Gastroesophageal sphincter (tissue), 3 donors: Measurements from ENCODE around the gene ANKRD17.

ENCODE experiments used
- EP300 ChIP-seq: sonication (generic); formaldehyde crosslinking; IDR thresholded peaks from one replicate; pipeline ENCODE4 v1.6.1; 2017; ENCODE audit warnings: antibody characterized with exemption, mild to moderate bottlenecking
- POLR2A ChIP-seq, 2 donors: fragments of 450-650 bp; IDR thresholded peaks; one replicate each; pipeline ENCODE4 v1.6.1; 2017; ENCODE audit warnings: antibody characterized with exemption in 2 of 2, mild to moderate bottlenecking in 2 of 2, moderate library complexity in 1 of 2
- POLR2AphosphoS5 ChIP-seq: sonication (generic); formaldehyde crosslinking; IDR thresholded peaks from one replicate; pipeline ENCODE4 v1.6.1; 2017; ENCODE audit warnings: antibody characterized with exemption
- TF ChIP-seq, protein P1 (sequence below), 4 experiments: fragments of 200-600 bp in 2 of 4; fragments of 450-650 bp in 2 of 4; sonication (generic) in 1 of 4; IDR thresholded peaks; one replicate each; pipeline ENCODE4 v1.5.1; 2017 to 2019; ENCODE audit warnings: antibody characterized with exemption in 4 of 4, mild to moderate bottlenecking in 2 of 4, moderate library complexity in 2 of 4

DNA sequence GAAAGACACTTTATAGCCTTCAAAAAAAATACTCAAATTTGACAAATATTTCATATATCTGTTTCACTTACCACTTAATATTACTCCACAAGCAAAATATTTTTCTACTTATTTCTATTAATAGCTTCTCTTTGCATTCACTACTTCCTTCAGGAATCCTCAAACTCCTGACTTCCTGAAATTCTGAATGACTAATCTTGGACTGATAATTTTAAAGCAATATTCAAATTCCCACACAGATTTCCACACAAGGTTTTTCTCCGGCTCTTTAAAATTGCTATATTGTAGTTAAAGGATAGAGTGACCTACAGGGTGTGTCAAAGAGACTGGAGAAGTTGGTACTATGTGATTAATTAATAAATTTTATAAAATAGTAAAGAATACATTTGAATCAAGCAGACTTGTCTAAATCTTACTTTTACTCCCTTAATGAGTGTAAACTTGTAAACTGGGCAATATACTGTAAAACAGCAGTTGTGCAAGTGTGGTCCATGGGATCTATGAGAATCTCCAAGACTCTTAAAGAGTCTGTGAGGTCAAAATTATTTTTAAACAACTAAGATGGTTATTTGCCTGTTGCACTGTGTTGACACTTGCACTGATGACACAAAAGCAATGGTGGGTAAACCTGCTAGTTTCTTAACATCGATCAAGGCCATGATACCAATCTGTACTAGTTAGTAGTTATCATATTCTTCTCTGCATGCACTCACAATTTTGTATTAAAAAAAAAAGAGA, 44.5 kb downstream of the ANKRD17 start:
- TF ChIP-seq, protein P1, sequence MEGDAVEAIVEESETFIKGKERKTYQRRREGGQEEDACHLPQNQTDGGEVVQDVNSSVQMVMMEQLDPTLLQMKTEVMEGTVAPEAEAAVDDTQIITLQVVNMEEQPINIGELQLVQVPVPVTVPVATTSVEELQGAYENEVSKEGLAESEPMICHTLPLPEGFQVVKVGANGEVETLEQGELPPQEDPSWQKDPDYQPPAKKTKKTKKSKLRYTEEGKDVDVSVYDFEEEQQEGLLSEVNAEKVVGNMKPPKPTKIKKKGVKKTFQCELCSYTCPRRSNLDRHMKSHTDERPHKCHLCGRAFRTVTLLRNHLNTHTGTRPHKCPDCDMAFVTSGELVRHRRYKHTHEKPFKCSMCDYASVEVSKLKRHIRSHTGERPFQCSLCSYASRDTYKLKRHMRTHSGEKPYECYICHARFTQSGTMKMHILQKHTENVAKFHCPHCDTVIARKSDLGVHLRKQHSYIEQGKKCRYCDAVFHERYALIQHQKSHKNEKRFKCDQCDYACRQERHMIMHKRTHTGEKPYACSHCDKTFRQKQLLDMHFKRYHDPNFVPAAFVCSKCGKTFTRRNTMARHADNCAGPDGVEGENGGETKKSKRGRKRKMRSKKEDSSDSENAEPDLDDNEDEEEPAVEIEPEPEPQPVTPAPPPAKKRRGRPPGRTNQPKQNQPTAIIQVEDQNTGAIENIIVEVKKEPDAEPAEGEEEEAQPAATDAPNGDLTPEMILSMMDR (IDR thresholded peaks at IDR 0.05), result no peak
- no peak for TF ChIP-seq EP300
- no peak for TF ChIP-seq POLR2A (IDR thresholded peaks at IDR 0.05)
- TF ChIP-seq POLR2AphosphoS5, result no peak
